Astrocyte (in vitro differentiated cells and primary cell): Measurements from ENCODE around the gene ZNF618.

Source experiments
- EZH2 ChIP-seq: IDR thresholded peaks from 2 replicates; pipeline ENCODE4 v1.6.1; 2012; ENCODE audit warnings: mild to moderate bottlenecking, low read length, inconsistent platforms; ENCODE audit not compliant: insufficient read depth
- TF ChIP-seq, protein P1 (sequence below): IDR thresholded peaks from 2 replicates; pipeline ENCODE4 v1.5.1; 2011; ENCODE audit warnings: low read depth, mild to moderate bottlenecking, inconsistent platforms, low read length, moderate library complexity; ENCODE audit not compliant: insufficient read depth

DNA sequence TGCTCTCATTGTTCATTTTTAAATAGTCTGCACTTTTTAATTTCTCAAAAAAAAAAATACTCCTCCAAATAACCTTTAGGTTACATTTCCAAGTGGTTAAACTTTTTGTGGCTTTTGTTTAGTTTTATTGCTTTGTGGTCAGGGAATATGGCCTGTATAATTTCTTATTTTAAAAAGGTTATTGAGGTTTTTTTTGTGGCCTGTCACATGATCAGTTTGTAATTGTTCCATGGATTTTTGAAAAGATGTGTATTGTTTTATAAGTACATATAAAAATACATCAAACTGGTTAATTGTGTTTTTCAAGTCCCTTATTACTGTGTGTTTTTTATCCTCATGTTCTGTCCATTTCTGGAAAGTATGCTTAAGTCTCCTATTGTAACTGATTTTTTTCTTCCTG lies 64.0 kb downstream of the ZNF618 start:
- TF ChIP-seq EZH2: no peak
- TF ChIP-seq, protein P1, sequence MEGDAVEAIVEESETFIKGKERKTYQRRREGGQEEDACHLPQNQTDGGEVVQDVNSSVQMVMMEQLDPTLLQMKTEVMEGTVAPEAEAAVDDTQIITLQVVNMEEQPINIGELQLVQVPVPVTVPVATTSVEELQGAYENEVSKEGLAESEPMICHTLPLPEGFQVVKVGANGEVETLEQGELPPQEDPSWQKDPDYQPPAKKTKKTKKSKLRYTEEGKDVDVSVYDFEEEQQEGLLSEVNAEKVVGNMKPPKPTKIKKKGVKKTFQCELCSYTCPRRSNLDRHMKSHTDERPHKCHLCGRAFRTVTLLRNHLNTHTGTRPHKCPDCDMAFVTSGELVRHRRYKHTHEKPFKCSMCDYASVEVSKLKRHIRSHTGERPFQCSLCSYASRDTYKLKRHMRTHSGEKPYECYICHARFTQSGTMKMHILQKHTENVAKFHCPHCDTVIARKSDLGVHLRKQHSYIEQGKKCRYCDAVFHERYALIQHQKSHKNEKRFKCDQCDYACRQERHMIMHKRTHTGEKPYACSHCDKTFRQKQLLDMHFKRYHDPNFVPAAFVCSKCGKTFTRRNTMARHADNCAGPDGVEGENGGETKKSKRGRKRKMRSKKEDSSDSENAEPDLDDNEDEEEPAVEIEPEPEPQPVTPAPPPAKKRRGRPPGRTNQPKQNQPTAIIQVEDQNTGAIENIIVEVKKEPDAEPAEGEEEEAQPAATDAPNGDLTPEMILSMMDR: no peak
